ENCODE measurements around the gene PDZD4.

PDZD4 gene

DNA sequence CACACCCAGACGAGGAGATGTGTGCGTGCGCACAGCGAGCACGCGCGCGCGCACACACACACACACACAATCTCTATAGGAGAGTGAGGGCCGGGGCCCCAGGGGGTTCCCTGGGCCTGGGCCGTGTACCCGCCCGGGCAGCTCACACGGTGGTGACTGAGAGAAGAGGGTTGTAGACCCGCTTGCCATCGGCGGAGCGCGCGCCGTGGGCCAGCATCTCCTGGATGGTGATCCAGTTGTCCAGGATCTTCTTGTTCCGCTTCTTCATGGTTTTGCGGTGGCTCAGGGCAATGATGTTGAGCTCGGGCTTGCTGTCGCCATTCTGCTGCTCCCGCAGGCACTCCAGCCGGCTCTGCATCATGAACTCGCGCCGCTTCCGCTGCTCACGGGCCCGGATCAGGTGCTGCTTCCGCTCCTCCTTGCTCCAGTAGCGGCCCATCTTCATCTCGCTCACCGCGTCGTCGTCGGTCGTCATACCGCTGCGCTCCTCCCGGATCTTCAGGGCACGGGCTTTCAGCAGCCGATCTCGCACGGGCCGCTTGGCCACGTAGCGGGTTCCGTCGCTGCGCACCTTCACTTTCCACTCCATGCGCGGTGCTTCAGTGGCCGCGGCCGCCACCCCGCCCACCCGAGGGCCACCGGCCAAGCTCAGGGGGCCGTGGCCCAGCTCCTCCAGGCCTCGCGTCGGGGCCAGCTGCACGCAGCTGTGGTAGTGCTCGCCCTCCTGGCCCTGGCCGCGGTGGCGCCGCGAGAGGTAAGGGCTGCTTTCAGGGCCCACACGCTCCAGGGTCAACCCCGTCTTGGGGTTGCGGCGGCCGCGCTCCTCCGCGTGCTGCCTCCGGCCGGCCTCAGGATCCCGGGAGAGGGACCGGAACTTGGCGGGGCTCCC is 26.9 kb downstream of the PDZD4 start:
- H3K36me3 ChIP-seq (ENCODE audit: control insufficient read depth, insufficient read depth, low read length) = no peaks in the 10 kb centered on the region
- no peaks in the 10 kb centered on the region for H3K27me3 ChIP-seq (ENCODE audit: insufficient read depth, low read length, poor library complexity)
- no peak overlapping the region for H3K4ac ChIP-seq (ENCODE audit: low read depth, low read length)
- H3K79me2 ChIP-seq (ENCODE audit: control insufficient read depth, insufficient read depth, low read length) = no peaks in the 10 kb centered on the region
- H3K56ac ChIP-seq (ENCODE audit: low read length) = no peak overlapping the region
- H3K4me3 ChIP-seq (ENCODE audit: low read length) = no peak overlapping the region
- no peak overlapping the region for H2BK15ac ChIP-seq (replicated peaks; ENCODE audit: low read depth)
- no peak overlapping the region for H3K27ac ChIP-seq (ENCODE audit: low read depth, low read length)
- H4K8ac ChIP-seq (ENCODE audit: low read depth, low read length) = no peak overlapping the region
- H3K79me1 ChIP-seq (ENCODE audit: low read length) = no peaks in the 10 kb centered on the region
- no peak overlapping the region for H3K4me2 ChIP-seq (ENCODE audit: low read length)
- no peak overlapping the region for H3K18ac ChIP-seq (ENCODE audit: low read length)
- H3K9ac ChIP-seq (ENCODE audit: low read length) = no peak overlapping the region
- H3K4me1 ChIP-seq (ENCODE audit: control insufficient read depth, low read depth, low read length) = no peaks in the 10 kb centered on the region
- no CpG with 5 or more reads among the region's 87 CpGs for WGBS (ENCODE audit: extremely low coverage, insufficient coverage, low lambda C conversion rate)
- no peak overlapping the region for H3K23ac ChIP-seq (ENCODE audit: low read length)
- H2BK120ac ChIP-seq (ENCODE audit: low read depth, low read length) = no peak overlapping the region
- H4K5ac ChIP-seq (ENCODE audit: low read length) = no peak overlapping the region
- no peak for DNase-seq
- H2BK5ac ChIP-seq (ENCODE audit: low read length) = no peak overlapping the region
- H2AK5ac ChIP-seq (ENCODE audit: low read length) = no peak overlapping the region

DNA sequence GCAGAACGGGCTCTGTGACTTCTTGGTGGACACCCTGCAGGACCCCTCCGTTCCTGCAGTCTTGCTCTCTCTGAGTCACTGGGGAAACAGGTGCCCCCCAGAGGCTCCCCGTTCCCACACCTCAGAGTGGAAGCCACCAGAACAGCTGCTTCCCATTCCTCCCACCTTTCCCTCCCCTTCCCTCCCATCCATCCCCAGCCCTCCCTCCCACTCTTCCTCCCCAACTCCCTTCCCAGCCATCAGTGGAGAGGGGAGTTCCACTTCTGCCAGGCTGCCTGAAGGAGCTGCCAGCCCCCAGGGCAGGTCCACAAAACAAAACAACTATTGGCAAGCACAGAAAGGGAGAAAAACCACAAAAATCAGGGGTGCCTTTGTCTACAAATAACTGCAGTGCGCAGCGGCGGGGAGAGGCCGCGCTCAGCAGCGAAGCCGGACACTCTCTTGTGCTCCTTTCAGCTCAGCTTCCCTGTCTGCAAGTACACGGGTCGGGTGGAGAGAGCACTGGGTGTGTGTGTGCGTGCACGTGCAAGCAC is 27.8 kb downstream of the PDZD4 start:
- H3K9ac ChIP-seq (ENCODE audit: low read length) = no peak overlapping the region
- no peak overlapping the region for H3K23ac ChIP-seq (ENCODE audit: low read length)
- H3K4me3 ChIP-seq (ENCODE audit: low read length) = no peak overlapping the region
- no peak overlapping the region for H2BK120ac ChIP-seq (ENCODE audit: low read depth, low read length)
- no peaks in the 10 kb centered on the region for H3K79me1 ChIP-seq (ENCODE audit: low read length)
- no peak for DNase-seq
- no peak overlapping the region for H3K4ac ChIP-seq (ENCODE audit: low read depth, low read length)
- WGBS (ENCODE audit: extremely low coverage, insufficient coverage, low lambda C conversion rate) = no CpG with 5 or more reads among the region's 14 CpGs
- H3K36me3 ChIP-seq (ENCODE audit: control insufficient read depth, insufficient read depth, low read length) = peaks cover under 1% of the 10 kb centered on the region
- no peak overlapping the region for H3K56ac ChIP-seq (ENCODE audit: low read length)
- H4K5ac ChIP-seq (ENCODE audit: low read length) = no peak overlapping the region
- no peak overlapping the region for H3K27ac ChIP-seq (ENCODE audit: low read depth, low read length)
- H3K27me3 ChIP-seq (ENCODE audit: insufficient read depth, low read length, poor library complexity) = no peaks in the 10 kb centered on the region
- H3K4me2 ChIP-seq (ENCODE audit: low read length) = no peak overlapping the region
- H2BK15ac ChIP-seq (replicated peaks; ENCODE audit: low read depth) = no peak overlapping the region
- H3K4me1 ChIP-seq (ENCODE audit: control insufficient read depth, low read depth, low read length) = no peaks in the 10 kb centered on the region
- no peak overlapping the region for H4K8ac ChIP-seq (ENCODE audit: low read depth, low read length)
- no peak overlapping the region for H3K18ac ChIP-seq (ENCODE audit: low read length)
- no peaks in the 10 kb centered on the region for H3K79me2 ChIP-seq (ENCODE audit: control insufficient read depth, insufficient read depth, low read length)
- no peak overlapping the region for H2AK5ac ChIP-seq (ENCODE audit: low read length)
- H2BK5ac ChIP-seq (ENCODE audit: low read length) = no peak overlapping the region

DNA sequence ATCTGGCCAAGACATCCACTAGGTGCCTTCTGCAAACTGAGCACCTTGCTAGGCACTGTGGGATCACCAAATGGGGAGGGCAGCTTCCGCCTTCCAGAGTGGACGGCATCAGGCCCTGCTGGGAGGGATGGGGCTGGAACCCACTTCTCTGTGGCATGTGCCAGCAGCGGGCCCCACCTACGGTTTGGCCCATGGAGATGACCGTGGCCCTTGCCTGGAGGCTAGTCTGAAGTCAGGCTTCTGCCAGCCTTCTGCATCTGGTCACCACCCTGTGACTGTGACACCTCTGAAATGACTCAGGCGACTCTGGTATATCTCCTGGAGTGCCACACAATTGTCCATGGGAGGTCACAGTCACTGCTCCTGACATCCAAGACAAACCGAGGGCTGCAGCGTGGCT is 28.7 kb downstream of the PDZD4 start:
- Histone ChIP-seq H3K79me2 (ENCODE audit: control insufficient read depth, insufficient read depth, low read length) (no peaks in the 10 kb centered on the region), H4K8ac (ENCODE audit: low read depth, low read length) (no peak overlapping the region), H3K4ac (ENCODE audit: low read depth, low read length) (no peak overlapping the region), H3K56ac (ENCODE audit: low read length) (no peak overlapping the region), H3K36me3 (ENCODE audit: control insufficient read depth, insufficient read depth, low read length) (peaks cover 3% of the 10 kb centered on the region), H2BK120ac (ENCODE audit: low read depth, low read length) (no peak overlapping the region), H3K4me2 (ENCODE audit: low read length) (no peak overlapping the region), H2AK5ac (ENCODE audit: low read length) (no peak overlapping the region), H2BK15ac (replicated peaks; ENCODE audit: low read depth) (no peak overlapping the region), H3K23ac (ENCODE audit: low read length) (no peak overlapping the region), H3K27ac (ENCODE audit: low read depth, low read length) (no peak overlapping the region), H3K27me3 (ENCODE audit: insufficient read depth, low read length, poor library complexity) (no peaks in the 10 kb centered on the region), H3K18ac (ENCODE audit: low read length) (no peak overlapping the region), H3K4me3 (ENCODE audit: low read length) (no peak overlapping the region), H4K5ac (ENCODE audit: low read length) (no peak overlapping the region), H2BK5ac (ENCODE audit: low read length) (no peak overlapping the region), H3K79me1 (ENCODE audit: low read length) (no peaks in the 10 kb centered on the region), H3K9ac (ENCODE audit: low read length) (no peak overlapping the region), H3K4me1 (ENCODE audit: control insufficient read depth, low read depth, low read length) (no peaks in the 10 kb centered on the region)
- no CpG with 5 or more reads among the region's 8 CpGs for WGBS (ENCODE audit: extremely low coverage, insufficient coverage, low lambda C conversion rate)
- no peak for DNase-seq

DNA sequence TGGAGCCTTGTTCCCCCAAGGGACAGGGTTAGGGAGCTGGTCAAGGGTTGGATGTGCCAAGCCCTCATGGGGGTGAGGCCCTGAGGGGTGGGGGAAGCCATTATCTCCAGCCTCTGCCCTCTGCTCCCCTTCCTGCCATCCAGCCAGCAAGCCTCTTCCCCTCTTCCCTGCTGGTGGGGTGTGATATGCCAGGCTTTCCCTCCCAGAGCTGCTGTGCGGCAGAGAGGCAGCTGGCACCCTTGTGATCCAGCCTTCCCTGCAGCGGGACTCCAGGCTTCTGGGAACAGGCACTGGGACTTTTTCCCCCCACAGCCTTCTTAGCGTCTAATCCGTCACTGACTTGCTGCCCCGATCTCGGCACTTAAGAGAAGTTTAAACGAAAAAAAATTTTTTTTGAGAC is 29.6 kb downstream of the PDZD4 start:
- Histone ChIP-seq H2BK15ac (replicated peaks; ENCODE audit: low read depth) (no peak overlapping the region), H3K23ac (ENCODE audit: low read length) (no peak overlapping the region), H3K56ac (ENCODE audit: low read length) (no peak overlapping the region), H2BK5ac (ENCODE audit: low read length) (no peak overlapping the region), H4K5ac (ENCODE audit: low read length) (no peak overlapping the region), H3K79me1 (ENCODE audit: low read length) (no peaks in the 10 kb centered on the region), H3K36me3 (ENCODE audit: control insufficient read depth, insufficient read depth, low read length) (peaks cover 3% of the 10 kb centered on the region), H2AK5ac (ENCODE audit: low read length) (no peak overlapping the region), H2BK120ac (ENCODE audit: low read depth, low read length) (no peak overlapping the region), H3K27me3 (ENCODE audit: insufficient read depth, low read length, poor library complexity) (no peaks in the 10 kb centered on the region), H3K9ac (ENCODE audit: low read length) (no peak overlapping the region), H3K4me1 (ENCODE audit: control insufficient read depth, low read depth, low read length) (no peaks in the 10 kb centered on the region), H3K79me2 (ENCODE audit: control insufficient read depth, insufficient read depth, low read length) (peaks cover 6% of the 10 kb centered on the region), H4K8ac (ENCODE audit: low read depth, low read length) (no peak overlapping the region), H3K4me3 (ENCODE audit: low read length) (no peak overlapping the region), H3K4ac (ENCODE audit: low read depth, low read length) (no peak overlapping the region), H3K18ac (ENCODE audit: low read length) (no peak overlapping the region), H3K4me2 (ENCODE audit: low read length) (no peak overlapping the region), H3K27ac (ENCODE audit: low read depth, low read length) (no peak overlapping the region)
- no CpG with 5 or more reads among the region's 7 CpGs for WGBS (ENCODE audit: extremely low coverage, insufficient coverage, low lambda C conversion rate)
- no peak for DNase-seq

DNA sequence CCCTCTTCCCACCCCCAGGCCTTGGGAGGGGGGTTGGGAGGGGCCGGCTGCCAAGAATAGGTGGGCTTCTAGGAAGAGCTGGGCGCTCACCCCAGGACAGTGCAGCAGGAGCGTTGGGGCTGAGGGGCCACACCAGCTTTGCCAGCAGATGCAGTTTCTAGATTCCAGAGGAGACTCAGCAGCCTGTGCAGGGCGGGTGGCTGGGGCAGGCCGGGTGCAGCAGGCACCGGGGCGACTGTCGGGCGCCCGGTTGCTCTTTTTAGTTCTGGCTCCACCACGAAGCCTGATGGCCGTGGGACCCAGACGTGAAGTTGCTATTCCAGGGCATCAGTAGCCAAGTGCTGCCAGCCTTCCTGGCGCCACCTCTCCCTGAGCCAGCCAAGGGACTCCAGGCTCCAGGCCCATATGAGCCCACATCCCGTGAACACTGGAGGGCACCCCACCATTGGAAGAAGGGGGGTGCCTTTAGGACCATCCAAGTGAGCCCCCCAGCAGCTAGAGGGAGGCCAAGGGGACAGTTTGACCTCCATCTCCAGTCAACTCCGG is 30.1 kb downstream of the PDZD4 start:
- H2AK5ac ChIP-seq (ENCODE audit: low read length) = no peak overlapping the region
- no peak overlapping the region for H3K9ac ChIP-seq (ENCODE audit: low read length)
- no peak overlapping the region for H2BK15ac ChIP-seq (replicated peaks; ENCODE audit: low read depth)
- no peaks in the 10 kb centered on the region for H3K27me3 ChIP-seq (ENCODE audit: insufficient read depth, low read length, poor library complexity)
- WGBS (ENCODE audit: extremely low coverage, insufficient coverage, low lambda C conversion rate) = no CpG with 5 or more reads among the region's 16 CpGs
- H4K5ac ChIP-seq (ENCODE audit: low read length) = no peak overlapping the region
- DNase-seq = no peak
- no peak overlapping the region for H4K8ac ChIP-seq (ENCODE audit: low read depth, low read length)
- H2BK120ac ChIP-seq (ENCODE audit: low read depth, low read length) = no peak overlapping the region
- H3K4ac ChIP-seq (ENCODE audit: low read depth, low read length) = no peak overlapping the region
- no peak overlapping the region for H3K27ac ChIP-seq (ENCODE audit: low read depth, low read length)
- H3K4me3 ChIP-seq (ENCODE audit: low read length) = no peak overlapping the region
- no peak overlapping the region for H2BK5ac ChIP-seq (ENCODE audit: low read length)
- no peak overlapping the region for H3K4me2 ChIP-seq (ENCODE audit: low read length)
- no peak overlapping the region for H3K18ac ChIP-seq (ENCODE audit: low read length)
- H3K36me3 ChIP-seq (ENCODE audit: control insufficient read depth, insufficient read depth, low read length) = peaks cover 3% of the 10 kb centered on the region
- peaks cover 10% of the 10 kb centered on the region for H3K79me2 ChIP-seq (ENCODE audit: control insufficient read depth, insufficient read depth, low read length)
- H3K4me1 ChIP-seq (ENCODE audit: control insufficient read depth, low read depth, low read length) = no peaks in the 10 kb centered on the region
- H3K56ac ChIP-seq (ENCODE audit: low read length) = no peak overlapping the region
- H3K79me1 ChIP-seq (ENCODE audit: low read length) = no peaks in the 10 kb centered on the region
- H3K23ac ChIP-seq (ENCODE audit: low read length) = no peak overlapping the region
